GM13977 (cell line): ENCODE results near the gene AFF3.

ENCODE experiments used
- DNase-seq: peaks from one replicate; pipeline ENCODE4 v3.0.0; 2012; ENCODE audit warnings: low spot score
- in situ Hi-C: fragments of 300-500 bp; cut with MboI; formaldehyde crosslinking; loops from one replicate; pipeline ENCODE4 v1.12.0; 2022; ENCODE audit warnings: low sequenced_read_pairs, low pct_unique_long_range_greater_than_20kb, mixed read lengths, inconsistent platforms; ENCODE audit not compliant: unreplicated experiment
- TF ChIP-seq, protein P1 (sequence below): IDR thresholded peaks from 2 replicates; pipeline ENCODE4 v1.5.1; 2012; ENCODE audit warnings: mild to moderate bottlenecking, control low read depth; ENCODE audit not compliant: insufficient read depth; ENCODE audit errors: extremely low read depth, missing control alignments

The AFF3 gene

DNA sequence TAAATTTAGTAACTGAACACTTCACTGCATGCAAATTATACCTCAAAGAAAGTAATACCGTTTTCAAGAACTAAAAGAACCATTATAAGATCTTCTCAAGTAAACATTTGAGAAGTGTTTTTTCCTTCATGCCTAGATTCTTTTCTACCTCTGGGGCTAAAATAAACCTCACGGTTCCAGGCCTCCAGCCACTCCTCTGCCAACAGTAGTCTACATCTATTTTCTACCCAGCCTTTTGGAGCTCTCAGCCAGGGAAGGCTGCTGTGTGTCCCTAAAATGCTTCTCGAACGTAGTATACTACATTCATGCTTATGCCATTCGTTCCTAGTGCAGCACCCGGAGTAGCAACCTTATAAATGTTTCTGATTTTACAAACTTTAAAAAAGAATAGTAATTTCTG lies 219.7 kb downstream of the AFF3 start:
- TF ChIP-seq, protein P1, sequence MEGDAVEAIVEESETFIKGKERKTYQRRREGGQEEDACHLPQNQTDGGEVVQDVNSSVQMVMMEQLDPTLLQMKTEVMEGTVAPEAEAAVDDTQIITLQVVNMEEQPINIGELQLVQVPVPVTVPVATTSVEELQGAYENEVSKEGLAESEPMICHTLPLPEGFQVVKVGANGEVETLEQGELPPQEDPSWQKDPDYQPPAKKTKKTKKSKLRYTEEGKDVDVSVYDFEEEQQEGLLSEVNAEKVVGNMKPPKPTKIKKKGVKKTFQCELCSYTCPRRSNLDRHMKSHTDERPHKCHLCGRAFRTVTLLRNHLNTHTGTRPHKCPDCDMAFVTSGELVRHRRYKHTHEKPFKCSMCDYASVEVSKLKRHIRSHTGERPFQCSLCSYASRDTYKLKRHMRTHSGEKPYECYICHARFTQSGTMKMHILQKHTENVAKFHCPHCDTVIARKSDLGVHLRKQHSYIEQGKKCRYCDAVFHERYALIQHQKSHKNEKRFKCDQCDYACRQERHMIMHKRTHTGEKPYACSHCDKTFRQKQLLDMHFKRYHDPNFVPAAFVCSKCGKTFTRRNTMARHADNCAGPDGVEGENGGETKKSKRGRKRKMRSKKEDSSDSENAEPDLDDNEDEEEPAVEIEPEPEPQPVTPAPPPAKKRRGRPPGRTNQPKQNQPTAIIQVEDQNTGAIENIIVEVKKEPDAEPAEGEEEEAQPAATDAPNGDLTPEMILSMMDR: no peak
- DNase-seq: no peak
- in situ Hi-C loops: no loop called here

DNA sequence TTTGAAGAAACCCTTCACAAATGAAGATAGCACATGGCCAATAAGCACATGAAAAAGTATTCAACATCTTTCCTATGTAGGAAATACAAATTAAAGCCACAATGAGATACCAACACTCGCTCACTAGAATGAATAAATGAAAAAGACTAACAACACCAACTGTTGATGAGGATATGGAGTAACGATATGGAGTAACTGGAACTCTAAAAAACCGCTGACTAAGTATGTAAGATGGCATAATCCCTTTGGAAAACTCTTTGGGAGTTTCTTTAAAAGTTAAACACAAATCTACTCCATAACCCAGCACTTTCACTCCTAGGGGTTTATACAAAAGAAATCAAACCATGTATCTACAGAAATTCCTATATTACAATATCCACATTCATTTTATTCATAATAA lies 220.5 kb downstream of the AFF3 start:
- in situ Hi-C loops: no loop called here
- TF ChIP-seq, protein P1: no peak
- DNase-seq: no peak

DNA sequence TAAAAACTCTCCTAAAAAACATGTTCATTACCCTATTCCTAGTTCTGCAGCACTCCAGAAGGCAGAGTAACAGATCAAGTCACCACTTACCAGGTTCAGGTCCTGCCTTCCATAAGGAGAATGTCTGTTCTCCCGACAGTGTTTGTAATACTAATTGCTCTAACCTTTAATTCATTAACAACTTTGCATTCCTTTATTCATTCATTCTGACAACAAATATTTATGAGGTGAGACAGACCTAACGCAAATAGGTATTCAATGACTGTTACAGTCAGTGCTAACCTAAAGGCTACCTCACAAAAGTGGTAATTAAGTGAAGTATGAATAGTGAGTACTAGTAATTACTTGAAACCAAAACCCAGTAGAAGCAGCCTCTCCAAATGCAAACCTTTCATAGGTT lies 224.0 kb downstream of the AFF3 start:
- no peak for DNase-seq
- TF ChIP-seq, protein P1: no peak
- in situ Hi-C loops: no loop called here

DNA sequence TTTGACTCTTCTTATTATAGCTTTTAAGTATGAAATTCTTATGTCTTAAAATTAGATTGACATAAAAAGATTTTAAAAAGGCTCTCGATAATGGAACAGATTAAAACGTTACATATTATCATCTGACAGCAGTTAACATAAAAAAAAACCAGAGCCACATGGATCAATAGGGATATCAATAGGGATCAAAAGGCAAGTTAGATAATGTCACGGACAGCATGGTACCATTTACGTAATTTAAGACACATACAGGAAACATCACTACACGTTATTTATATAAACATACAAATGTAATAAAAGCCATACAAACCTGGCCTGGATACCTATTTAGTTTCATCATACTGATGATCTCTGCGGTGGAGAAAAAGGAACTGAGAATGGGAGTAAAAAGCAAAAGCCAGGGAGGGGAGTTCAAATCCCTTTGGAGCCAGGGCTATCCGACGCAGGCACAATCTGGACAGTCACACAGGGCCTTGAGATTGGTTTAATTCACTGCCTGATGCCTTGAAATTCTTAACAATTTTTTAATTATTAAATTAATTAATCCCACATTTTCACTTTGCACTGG lies 227.2 kb downstream of the AFF3 start:
- no peak for DNase-seq
- in situ Hi-C loops: no loop called here
- TF ChIP-seq, protein P1: no peak

DNA sequence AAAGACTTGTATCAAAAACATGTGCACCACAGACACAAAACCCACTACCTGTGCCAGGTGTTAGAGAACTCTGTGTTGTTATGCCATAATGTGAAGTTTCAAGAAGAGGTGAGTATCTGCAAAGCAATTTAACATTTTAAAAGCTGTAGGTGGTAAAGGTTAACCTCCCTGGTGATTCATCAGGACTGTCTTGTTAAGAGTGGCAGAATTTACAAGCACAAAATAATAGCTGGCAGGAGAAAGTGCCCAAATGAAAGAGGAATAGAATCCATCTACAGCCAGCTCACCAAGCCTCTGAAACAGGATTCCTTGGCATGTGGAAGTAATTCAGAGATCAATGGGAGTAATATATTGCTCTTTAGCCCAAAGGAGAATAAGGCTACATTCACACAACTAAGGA lies 230.7 kb downstream of the AFF3 start:
- DNase-seq: no peak
- TF ChIP-seq, protein P1: no peak
- in situ Hi-C loops: no loop called here

DNA sequence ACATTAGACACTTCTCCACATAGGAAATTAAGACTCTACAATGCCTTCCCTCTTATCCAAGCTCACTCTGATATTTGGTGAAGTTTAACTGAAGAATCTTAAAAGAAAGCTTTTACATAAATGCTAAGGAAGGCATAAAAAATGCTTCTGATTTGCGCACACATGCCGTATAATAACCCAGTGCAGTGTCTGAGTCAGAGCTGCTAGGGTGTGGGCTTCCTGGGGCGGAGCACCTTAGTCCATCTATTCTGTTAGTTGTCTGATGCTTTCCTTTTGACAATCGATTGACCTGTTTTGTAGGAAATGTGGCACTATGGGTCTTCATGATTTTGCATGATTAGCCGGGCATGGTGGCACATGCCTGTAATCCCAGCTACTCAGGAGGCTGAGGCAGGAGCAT lies 231.5 kb downstream of the AFF3 start:
- no peak for DNase-seq
- TF ChIP-seq, protein P1: no peak
- in situ Hi-C loops: no loop called here

DNA sequence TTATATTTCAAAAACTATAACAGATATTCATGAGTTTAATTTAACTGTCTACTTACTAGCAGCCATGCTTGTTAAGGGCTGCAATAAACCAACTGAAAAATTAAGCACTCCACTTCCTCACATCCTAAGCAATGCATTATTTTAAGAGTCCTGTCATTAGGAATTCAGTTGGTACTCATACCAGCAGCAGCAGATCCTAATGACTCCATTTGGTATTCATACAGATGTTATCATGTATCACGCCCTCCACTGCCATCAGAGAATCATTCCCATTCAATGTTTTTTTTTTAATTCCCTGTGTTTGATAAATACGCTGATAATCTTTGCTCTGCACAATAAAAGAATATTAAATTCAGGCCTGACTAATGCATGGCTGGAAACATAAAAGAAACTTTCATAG lies 236.8 kb downstream of the AFF3 start:
- TF ChIP-seq, protein P1: no peak
- no peak for DNase-seq
- in situ Hi-C loops: no loop called here
